Activated CD8-positive, alpha-beta T cell treated with anti-CD3 and anti-CD28 coated beads for 36 hours (primary cell): Measurements from ENCODE around the gene CCNC. TPM values are rescaled to one million over a fixed set of nuclear protein-coding genes. Genes with fewer than 3 reads are reported as not detected.

Experiments
- ATAC-seq: fragments of 200-7000 bp; cut with Tn5 transposase; one replicate; pipeline ENCODE4 v1.10.0; 2021; ENCODE audit warnings: mild to moderate bottlenecking, moderate library complexity
- CTCF ChIA-PET: fragments of 350-600 bp; sonication (Branson Sonifier 250); formaldehyde crosslinking; loops from one replicate; lab custom pipeline; 2021; ENCODE audit warnings: antibody characterized with exemption; lab: Charles Lee
- POLR2A ChIA-PET: fragments of 350-600 bp; sonication (Branson Sonifier 250); formaldehyde crosslinking; loops from one replicate; lab custom pipeline; 2021; ENCODE audit warnings: antibody characterized with exemption; lab: Charles Lee
- DNase-seq: peaks from one replicate; pipeline ENCODE4 v3.0.0-alpha.2; 2020
- H3K27ac Mint-ChIP-seq: one replicate; pipeline ENCODE4 v1.8.0; 2021; ENCODE audit warnings: mild to moderate bottlenecking, mixed read lengths
- H3K27me3 Mint-ChIP-seq: one replicate; pipeline ENCODE4 v1.8.0; 2021; ENCODE audit warnings: mixed read lengths
- H3K36me3 Mint-ChIP-seq: one replicate; pipeline ENCODE4 v1.8.0; 2021; ENCODE audit warnings: low read depth, mixed read lengths
- H3K4me1 Mint-ChIP-seq: one replicate; pipeline ENCODE4 v1.8.0; 2021; ENCODE audit warnings: low read depth, mixed read lengths
- H3K4me3 Mint-ChIP-seq: one replicate; pipeline ENCODE4 v1.8.0; 2021; ENCODE audit warnings: mild to moderate bottlenecking, moderate library complexity, mixed read lengths
- H3K9me3 Mint-ChIP-seq: one replicate; pipeline ENCODE4 v1.8.0; 2021; ENCODE audit warnings: mixed read lengths
- CTCF ChIP-seq: fragments of 200-600 bp; IDR thresholded peaks from one replicate; pipeline ENCODE4 v1.8.0; 2022; ENCODE audit warnings: antibody characterized with exemption, mild to moderate bottlenecking
- intact Hi-C: fragments of 100-400 bp; cut with micrococcal nuclease; formaldehyde crosslinking; loops from one replicate; pipeline ENCODE4 v1.10.0; 2022
- total RNA-seq, 2 experiments: library from RNA; stranded (reverse); gene quantifications; one replicate each; pipeline ENCODE4 v1.2.3, GENCODE V29; 2021

CCNC gene
- total RNA-seq, 2 experiments from 2014 or later = 72.3 to 75.4 TPM

DNA sequence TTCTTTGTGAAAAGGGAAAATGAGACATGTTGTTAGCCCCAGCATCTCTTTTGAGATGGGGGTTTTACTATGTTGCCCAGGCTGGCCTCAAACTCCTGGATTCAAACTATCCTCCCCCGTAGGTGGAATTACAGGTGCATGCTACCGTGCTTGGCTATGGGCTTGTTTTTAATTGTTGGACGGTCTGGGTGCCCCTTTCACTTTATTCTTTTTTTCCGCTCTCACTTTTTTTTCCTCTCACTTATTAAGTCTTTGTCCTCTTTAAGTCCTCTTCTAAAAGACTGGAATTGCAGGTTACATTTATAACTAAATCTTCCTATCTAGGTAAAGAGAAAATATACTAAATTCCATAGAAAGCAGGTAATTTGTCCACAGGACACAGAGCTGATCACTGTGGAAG lies 19.3 kb upstream of the CCNC start:
- Mint-ChIP-seq H3K27me3 (peaks cover 48% of the 10 kb centered on the region), H3K9me3 (no peaks in the 10 kb centered on the region), H3K36me3 (no peaks in the 10 kb centered on the region), H3K27ac (no peak overlapping the region), H3K4me1 (peaks cover 22% of the 10 kb centered on the region), H3K4me3 (no peak overlapping the region)
- intact Hi-C loops = loop anchor here (1.0 kb wide), 1 partner anchor 159 kb away; no protein-coding TSS in a partner anchor
- TF ChIP-seq CTCF = no peak
- no peak for DNase-seq
- ATAC-seq = no peak
- ChIA-PET POLR2A (interaction anchor here (1.1 to 3.5 kb wide), 2 partner anchors 19 to 159 kb away, joined by 3 to 15 read pairs; partner anchors contain the start of gene CCNC), CTCF (interaction anchor here (0.8 to 7.6 kb wide), 24 partner anchors 13 to 280 kb away, joined by 3 to 93 read pairs (median 6); partner anchors contain the start of gene CCNC)

DNA sequence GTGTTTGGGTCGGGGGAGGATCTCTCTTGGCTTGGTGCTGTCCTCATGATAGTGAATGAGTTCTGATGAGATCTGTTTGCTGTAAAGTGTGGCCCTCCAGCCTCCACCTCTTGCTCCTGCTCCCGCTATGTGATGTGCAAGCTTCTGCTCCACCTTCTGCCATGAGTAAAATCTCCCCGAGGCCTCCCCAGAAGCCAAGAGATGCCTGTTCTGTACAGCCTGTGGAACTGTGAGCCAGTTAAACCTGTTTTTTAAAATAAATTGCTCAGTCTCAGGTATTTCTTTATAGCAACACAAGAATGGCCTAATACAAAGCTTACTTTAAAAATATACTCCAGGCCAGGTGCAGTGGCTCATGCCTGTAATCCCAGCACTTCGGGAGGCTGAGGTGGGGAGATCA lies 11.3 kb upstream of the CCNC start:
- TF ChIP-seq CTCF = no peak
- CTCF ChIA-PET = no interaction called here
- POLR2A ChIA-PET = no interaction called here
- Mint-ChIP-seq H3K36me3 (no peaks in the 10 kb centered on the region), H3K27ac (no peak overlapping the region), H3K9me3 (no peaks in the 10 kb centered on the region), H3K4me3 (no peak overlapping the region), H3K27me3 (peaks cover 16% of the 10 kb centered on the region), H3K4me1 (peaks cover 2% of the 10 kb centered on the region)
- intact Hi-C loops = no loop called here
- ATAC-seq = no peak
- no peak for DNase-seq

DNA sequence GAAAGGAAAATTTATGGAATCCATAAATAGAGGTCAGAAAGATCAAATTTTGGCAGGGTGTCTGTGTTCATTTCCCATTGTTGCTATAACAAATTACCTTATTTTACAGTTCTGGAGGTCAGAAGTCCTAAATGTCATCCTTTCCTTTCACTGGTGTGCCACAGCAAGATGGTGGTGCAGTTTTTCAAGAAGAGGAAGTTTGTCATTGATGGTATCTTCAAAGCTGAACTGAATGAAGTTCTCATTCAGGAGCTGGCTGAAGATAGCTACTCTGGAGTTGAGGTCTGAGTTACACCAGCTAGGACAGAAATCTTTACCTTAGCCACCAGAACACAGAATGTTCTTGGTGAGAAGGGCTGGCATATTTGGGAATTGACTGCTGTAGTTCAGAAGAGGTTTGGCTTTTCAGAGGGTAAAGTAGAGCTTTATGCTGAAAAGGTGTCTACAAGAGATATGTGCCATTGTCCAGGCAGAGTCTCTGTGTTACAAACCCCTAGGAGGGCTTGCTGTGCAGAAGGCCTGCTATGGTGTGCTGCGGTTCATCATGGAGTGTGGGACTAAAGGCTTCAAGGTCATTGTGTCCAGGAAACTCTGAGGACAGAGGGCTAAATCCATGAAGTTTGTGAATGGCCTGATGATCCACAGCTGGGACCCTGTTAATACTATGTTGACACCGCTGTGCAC lies 7.2 kb upstream of the CCNC start:
- H3K27ac Mint-ChIP-seq = no peak overlapping the region
- POLR2A ChIA-PET = no interaction called here
- intact Hi-C loops = no loop called here
- peaks cover 2% of the 10 kb centered on the region for H3K4me1 Mint-ChIP-seq
- H3K36me3 Mint-ChIP-seq = no peaks in the 10 kb centered on the region
- H3K9me3 Mint-ChIP-seq = no peaks in the 10 kb centered on the region
- no peak for ATAC-seq
- TF ChIP-seq CTCF = no peak
- no peak for DNase-seq
- peaks cover 8% of the 10 kb centered on the region for H3K27me3 Mint-ChIP-seq
- H3K4me3 Mint-ChIP-seq = no peak overlapping the region
- CTCF ChIA-PET = interaction anchor here (1.3 to 2.0 kb wide), 3 partner anchors 11 to 170 kb away, joined by 4 to 9 read pairs (median 4); no protein-coding TSS in a partner anchor

- ChIA-PET POLR2A (no interaction called here), CTCF (interaction anchor here (1.2 to 2.0 kb wide), 3 partner anchors 13 to 31 kb away, joined by 3 to 9 read pairs (median 6); no protein-coding TSS in a partner anchor)
- Mint-ChIP-seq H3K9me3 (no peaks in the 10 kb centered on the region), H3K36me3 (no peaks in the 10 kb centered on the region), H3K27ac (no peak overlapping the region), H3K4me3 (no peak overlapping the region), H3K27me3 (peaks cover 6% of the 10 kb centered on the region), H3K4me1 (peaks cover 2% of the 10 kb centered on the region)
- no peak for DNase-seq
- ATAC-seq = no peak
- intact Hi-C loops = no loop called here
- TF ChIP-seq CTCF = no peak
Observed at GRCh38 chr6:99573980-99574617, 5.6 kb upstream of the CCNC start.
